HT1080 (cell line): Measurements from ENCODE around the gene SLC39A8. TPM values are rescaled to one million over a fixed set of nuclear protein-coding genes. Genes with fewer than 3 reads are reported as not detected.

ENCODE experiments used
- DNase-seq: peaks from one replicate; pipeline ENCODE4 v3.0.0-alpha.2; 2015; ENCODE audit warnings: low read depth
- small RNA-seq: library from RNA; depleted of rRNA; stranded (forward); fragments of <200 nt; gene quantifications from one replicate; pipeline ENCODE3, GENCODE V24; 2014
- total RNA-seq: library from RNA; depleted of rRNA; stranded (reverse); fragments of >200 nt; shearing (Covaris generic); gene quantifications from 2 replicates; pipeline ENCODE4 v1.2.3, GENCODE V29; 2014; rRNA removed

SLC39A8 gene
- total RNA-seq, 1 experiment from 2014 or later = 45.6 TPM

DNA sequence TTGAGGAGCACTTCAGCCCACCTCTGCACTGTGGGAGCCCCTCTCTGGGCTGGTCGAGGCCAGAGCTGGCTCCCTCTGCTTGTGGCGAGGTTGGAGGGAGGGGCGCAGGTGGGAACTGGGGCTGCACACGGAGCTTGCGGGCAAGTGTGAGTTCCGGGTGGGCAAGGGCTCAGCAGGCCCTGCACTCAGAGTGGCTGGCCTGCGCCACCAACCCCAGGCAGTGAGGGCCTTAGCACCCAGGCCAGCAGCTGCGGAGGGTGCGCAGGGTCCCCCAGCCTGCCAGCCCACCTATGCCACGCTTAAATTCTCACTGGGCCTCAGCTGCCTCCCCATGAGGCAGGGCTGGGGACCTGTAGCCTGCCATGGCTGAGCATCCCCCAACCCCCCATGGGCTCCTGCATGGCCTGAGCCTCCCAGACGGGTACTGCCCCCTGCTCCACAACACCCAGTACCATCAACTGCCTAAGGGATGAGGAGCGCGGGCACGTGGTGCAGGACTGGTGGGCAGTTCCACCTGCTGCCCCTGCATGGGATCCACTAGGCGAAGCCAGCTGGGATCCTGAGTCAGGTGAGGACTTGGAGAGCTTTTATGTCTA lies 110.9 kb downstream of the SLC39A8 start:
- DNase-seq = no peak

DNA sequence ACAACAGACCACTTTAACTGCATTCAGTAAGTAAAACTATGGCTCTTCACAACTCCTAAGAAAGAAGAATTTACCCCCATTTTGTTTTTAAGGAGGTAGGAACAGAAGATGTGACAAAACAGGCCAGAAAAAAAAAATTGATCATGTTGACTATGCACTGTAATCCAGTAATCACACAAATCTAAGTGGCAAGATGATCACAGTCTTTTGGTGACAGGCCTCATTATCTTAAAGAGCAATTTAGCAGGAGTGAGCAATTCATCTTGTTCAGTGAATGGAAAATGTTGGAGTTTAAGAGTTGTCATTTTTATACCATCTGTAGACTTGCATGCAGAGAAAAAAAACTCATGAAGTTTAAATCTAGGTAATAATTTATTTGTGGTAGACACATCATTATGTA lies 115.1 kb downstream of the SLC39A8 start:
- DNase-seq = no peak

DNA sequence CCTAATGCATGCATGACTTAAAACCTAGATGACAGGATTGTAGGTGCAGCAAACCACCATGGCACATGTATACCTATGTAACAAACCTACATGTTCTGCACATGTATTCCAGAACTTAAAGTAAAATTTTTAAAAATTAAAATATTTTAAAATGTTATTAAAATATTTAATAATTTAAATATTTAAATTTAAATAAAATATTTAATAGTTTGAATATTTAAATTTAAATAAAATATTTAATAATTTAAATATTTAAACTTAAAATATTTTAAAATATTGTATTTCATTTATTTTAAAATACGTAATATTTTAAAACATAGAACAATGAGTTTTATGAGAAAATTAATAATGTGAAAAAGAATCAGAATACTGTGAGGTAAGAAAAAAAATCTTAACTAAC lies 117.9 kb downstream of the SLC39A8 start:
- DNase-seq = no peak

DNA sequence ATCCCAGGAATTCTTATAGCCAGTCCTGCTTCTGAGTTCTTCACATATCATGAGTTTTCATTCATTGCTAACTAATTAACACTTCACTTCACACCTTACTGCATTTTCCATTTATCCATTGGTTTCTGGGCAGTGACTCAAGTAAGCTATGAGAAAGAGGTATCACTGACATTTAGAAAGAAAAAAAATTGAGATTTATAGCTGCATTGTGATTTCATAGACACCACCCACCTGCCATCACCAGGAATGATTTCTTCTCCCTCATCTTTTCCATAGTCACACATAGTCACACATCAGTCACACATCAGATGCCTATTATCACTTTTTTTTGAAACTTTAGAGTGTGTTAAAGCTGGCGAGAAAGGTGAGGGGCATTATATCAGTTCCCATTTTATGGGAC lies 121.8 kb downstream of the SLC39A8 start:
- DNase-seq = no peak

DNA sequence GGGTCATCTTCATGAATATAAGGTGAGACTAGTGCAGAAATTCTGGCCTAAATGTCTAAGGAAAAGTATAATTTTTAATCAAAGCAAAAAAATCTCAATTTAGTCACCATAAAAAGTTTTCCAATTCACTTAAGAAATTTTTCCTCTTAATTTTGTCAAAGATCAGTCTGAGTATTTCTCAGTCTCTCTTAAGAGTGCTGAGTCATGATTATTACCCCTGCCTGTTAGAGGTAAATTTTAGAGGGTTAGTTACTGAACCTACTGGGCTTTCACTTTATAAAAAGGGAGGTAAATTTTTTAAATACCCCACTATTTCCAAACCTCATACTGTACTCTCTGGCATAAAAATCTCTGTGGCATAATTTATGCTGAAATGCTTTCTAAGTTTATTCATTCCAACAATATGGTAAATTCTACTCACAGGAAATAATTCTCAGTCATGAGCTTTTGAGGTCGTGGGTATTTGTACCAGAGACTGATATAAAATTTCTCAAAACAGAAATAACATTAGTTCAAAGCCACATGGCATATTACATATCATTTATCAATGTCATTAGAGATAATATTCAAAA lies 122.4 kb downstream of the SLC39A8 start:
- DNase-seq = no peak

DNA sequence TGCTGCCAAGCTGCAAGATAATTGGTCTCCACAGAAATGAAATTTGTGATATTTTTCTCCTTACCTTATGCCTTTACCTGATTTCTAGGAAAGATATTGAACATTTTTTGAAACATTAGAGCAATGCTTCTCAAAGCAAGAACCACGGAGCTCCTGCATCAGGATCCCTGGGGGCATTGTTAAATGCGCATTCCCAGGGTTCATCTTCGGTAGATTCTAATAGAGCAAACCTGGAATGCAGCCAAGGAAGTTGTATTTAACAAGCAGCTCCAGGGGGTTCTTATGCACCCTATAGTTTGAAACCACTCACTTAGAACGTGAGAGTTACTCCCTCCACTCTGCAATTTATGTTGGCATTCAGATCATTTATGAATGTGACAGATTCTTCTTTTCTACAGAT lies 126.2 kb downstream of the SLC39A8 start:
- DNase-seq = no peak

DNA sequence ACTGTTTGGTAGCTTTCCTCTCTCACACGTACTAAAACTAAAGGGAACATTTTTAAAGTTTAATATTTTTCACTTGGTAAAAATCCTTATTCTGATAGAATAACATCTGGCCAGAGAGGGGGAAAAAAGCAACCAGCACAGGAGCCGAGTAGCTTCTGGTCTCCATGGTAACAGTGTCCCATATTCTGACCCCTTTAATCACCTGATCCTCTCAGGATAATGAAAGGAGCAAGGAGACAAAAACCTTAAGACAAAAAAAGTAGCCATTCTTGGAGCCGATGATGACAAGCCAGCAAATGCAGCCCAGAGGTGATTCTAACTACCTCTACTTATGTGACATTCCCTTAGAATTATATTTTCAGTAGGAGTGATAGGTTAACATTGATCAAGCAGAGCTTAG lies 126.6 kb downstream of the SLC39A8 start:
- DNase-seq = no peak

DNA sequence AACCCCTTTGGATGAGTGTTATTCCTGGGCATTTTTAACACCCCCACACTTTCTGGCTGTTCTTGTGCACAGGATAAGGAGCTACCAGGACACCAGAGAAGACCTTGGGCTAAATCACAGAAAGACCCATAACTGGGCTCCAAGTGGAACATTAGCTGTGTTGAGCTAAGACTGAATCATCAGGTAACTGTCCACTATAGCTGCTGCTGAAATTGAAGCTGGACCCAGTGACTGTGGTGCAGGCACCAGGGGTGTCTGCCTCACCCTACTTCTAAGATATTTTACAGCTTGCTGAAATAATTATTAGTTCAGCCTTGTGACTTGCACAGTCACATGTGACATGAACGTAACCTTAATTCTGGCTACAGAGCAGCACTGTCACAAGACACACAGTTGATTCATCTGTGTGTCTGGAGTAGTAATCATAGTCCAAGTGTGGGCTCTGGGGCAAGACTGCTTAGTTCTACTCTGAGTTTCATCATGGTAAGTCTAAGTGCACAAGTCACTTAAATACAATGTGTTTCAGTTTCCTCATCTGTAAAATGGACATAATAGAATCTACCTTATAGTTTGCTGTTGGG lies 127.4 kb downstream of the SLC39A8 start:
- no peak for DNase-seq

DNA sequence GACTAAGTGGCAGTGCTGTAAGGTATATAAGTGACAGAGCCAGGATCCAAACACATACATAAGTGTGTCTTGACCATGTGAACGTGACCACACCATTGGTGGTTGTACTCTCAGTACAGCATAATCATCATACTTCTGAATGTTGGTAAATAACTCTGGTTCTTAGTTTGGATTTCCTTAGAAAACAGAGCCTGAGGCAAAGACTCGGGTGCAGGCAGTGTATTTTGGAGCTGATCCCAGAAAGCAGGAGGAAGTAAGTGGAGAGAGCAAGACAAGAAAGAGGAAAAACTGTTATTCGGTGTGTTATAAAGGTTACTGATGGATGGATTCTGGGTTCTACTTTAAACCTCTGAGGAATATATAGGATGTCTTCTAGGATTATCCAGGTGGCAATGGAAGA lies 127.9 kb downstream of the SLC39A8 start:
- no peak for DNase-seq

DNA sequence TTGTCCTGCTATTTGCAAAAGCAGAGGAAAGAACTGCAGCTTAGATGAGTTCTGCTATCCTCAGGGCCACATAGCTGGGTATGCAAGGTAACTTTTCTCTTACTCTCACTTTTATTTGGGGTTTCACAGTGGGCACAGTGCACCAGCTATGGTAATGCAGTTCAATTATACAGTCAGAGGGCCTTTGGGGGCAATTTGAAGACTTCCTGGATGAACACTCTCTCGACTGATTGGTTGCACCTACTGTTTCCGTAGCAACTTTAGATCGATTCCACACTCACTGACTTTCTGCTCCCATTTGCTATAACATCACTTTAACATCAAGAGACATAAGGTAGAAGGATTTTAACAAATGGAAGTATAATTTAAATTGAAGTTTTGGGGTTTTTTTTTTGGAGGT lies 128.6 kb downstream of the SLC39A8 start:
- no peak for DNase-seq

DNA sequence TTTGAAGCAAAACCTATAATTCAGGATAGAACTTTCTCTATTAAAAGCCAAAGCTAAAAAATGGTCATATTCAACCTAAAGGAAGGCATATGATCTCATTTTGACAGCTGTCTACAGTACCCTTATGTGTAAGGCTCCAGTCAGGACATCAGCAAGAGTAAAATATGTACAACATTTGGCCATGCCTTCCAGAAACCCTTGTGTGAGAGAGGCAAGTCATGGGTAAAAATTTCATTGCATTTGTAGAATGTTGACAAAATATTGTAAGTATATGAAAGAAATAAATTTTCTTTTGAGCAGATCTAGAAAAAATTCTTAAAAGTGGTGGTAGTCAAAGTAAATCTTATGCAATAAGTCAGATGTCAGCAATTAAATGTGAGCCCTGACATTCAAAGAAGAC lies 132.3 kb downstream of the SLC39A8 start:
- no peak for DNase-seq

Small RNA genes within 50 kb of the gene (small RNA-seq; reads per million reads assigned to genes)
- gene RN7SL728P = not detected

Other genes starting within 250 kb of the SLC39A8 start
- 30.8 and 33.8 TPM in 2 replicates for gene NFKB1, start 155.9 kb upstream of the SLC39A8 start, total RNA-seq